HG03469 (cell line): ENCODE data around the gene WDR70.
"Not testable (repeated sequence)": the region's sequence is repeated elsewhere in the genome, so short reads cannot be mapped to it uniquely, and the experiment has no call there.

Experiments
- ATAC-seq: cut with Tn5 transposase; IDR thresholded peaks from one replicate; pipeline ENCODE4 v1.9.1; 2021; ENCODE audit warnings: mild to moderate bottlenecking, moderate library complexity, moderate number of reproducible peaks; ENCODE audit not compliant: unreplicated experiment

WDR70 gene

DNA sequence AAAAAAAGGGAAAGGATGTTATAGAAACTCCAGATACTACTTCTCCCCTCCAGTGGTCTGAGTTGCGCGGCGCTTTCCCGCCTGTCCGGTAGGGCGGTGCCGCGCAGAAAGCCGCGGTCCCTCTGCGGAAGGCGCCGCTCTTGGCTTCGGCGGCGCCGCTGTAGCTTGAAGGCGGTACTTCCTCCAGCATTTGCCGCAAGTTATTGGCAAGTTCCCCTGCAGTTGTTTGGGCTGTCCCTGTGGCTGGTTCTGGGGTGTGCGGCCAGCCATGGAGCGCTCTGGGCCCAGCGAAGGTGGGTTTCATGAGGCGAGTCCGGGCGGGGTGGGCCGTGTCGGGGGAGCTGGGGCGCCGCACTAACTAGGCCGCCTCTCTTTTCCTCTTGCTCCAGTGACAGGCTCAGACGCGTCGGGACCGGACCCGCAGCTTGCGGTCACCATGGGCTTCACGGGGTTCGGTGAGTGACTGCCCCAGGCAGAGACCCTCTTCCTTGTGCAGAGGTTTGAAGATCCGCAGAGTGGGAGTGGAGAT is at the start of gene WDR70:
Gene WDR70 (plus strand): TSS at position 219 of the 529 bp plus-strand sequence. CDS start 50 bp downstream, at position 269.
- ATAC-seq = peak; percentile 99

DNA sequence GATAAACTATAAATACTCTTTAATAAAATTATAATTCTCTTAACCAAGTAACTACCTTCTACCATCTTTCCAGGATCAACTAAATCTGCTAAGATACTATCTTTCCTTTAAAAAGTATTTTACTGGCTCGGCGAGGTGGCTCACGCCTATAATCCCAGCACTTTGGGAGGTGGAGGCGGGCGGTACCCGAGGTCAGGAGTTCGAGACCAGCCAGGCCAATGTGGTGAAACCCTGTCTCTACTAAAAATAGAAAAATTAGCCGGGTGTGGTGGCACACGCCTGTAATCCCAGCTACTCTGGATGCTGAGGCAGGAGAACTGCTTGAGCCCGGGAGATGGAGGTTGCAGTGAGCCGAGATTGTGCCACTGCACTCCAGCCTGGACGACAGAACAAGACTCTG is 44.4 kb upstream of the WDR70 start:
- not testable (repeated sequence) for ATAC-seq

DNA sequence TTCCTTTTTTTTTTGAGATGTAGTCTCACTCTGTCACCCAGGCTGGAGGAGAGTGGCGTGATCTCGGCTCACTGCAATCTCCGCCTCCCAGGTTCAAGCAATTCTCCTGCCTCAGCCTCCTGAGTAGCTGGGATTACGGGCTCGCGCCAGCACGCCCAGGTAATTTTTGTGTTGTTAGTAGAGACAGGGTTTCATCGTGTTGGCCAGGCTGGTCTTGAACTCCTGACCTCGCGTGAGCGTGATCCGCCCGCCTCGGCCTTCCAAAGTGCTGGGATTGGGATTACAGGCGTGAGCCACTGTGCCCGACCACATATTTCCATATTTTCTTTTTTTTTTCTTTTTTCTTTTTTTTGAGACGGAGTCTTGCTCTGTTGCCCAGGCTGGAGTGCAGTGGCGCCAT is 36.4 kb upstream of the WDR70 start:
- ATAC-seq = not testable (repeated sequence)

DNA sequence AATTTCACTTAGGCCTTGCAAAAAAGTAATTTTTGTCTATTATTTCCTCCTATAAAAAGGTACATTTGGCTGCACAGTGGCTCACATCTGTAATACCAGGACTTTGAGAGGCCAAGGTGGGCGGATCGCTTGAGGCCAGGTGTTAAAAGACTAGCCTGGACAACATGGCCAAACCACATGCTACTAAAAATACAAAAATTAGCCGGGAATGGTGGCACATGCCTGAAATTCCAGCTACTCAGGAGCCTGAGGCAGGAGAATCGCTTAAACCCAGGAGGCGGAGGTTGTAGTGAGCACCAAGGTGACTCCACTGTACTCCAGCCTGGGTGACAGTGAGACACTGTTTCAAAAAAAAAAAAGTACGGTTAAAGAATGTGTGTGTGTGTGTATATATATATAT is 24.0 kb upstream of the WDR70 start:
- ATAC-seq = no peak

DNA sequence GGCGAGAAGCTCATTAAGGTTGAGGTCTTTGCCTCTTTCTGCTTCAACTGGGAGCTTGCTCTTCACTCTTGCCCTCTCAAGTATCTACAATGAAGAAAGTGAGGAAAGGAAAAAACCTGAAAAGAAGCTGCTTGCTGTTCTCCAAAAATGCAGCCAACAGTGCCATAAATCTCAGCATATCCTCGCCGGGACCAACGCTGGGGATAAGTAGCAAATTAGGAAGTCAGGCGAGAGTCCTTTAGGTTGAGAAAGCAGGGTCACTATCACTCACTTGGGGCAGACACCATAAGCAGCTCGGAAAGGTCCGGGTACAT is 8.6 kb upstream of the WDR70 start:
- ATAC-seq = no peak

DNA sequence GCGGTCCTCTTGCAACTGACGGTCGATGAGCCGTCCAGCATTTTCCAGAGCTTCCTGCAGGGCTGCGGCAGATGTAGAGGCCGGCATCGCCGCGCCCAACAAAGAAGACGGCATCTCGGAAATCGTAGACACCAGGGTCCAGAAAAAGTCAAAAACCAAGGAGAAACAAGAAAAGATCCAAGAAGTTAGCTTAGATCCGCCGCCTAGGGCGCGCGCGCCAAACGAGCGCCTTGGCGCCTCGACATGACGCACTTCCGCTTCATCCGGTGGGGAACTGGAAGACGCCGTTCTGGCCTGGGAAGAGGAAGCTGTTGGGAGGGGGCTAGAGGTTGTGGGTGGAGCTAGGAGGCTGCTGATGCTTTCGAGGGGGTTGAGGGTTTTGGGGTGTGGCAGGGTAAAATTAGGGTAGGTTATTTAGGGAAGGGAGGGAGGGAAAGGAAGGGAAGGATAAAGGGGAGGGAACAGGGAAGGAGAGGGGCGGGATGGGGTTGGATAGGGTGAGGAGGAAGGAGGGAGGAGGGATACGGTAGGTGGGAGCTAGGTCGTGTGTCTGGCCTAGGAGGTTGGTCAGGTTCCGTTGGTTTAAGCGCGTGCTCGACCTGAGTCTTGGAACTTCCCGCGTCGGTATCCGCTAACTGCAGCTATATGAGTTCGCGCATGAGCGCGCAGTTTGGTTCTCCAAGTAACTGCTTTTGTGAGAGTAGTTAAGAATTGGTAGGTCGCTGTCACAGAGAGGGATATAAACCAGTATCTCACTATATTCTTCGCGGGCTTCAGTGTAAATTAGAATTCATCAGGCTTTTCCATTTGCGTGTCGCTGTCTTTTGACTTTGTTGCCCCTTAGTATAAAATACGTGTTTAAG is 8.0 kb upstream of the WDR70 start, which contains the start of gene NUP155:
Gene NUP155 (minus strand): TSS at position 243 of the 863 bp plus-strand sequence. CDS start 129 bp downstream, at position 114.
- peak; percentile 85 for ATAC-seq

DNA sequence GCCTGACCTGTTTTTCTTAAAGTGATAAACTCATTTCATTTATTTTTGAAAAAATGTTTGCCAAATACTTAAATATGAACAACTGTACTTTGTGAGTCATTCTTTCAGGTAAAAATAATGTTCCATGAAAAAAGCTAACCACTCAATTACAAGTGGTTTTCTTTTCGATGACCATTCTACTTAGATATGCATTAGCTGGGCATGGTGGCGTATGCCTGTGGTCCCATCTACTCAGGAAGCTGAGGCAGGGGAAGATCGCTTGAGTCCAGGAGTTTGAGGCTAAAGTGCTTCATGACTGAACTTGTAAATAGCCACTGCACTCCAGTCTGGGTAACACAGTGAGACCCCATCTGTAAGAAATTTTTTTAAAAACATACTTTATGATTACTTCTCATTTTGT is 4.0 kb upstream of the WDR70 start:
- ATAC-seq = no peak

DNA sequence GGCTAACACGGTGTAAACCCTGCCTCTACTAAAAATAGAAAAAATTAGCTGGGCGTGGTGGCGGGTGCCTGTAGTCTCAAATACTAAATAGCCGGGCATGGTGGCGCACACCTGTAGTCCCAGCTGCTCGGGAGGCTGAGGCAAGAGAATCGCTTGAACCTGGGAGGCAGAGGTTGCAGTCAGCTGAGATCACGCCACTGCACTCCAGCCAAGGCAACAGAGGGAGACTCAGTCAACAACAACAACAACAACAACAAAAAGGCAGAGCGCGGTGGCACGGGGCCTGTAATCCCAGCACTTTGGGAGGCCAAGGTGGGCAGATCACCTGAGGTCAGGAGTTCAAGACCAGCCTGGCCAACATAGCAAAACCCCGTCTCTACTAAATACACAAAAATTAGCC is 1.1 kb upstream of the WDR70 start:
- not testable (repeated sequence) for ATAC-seq

DNA sequence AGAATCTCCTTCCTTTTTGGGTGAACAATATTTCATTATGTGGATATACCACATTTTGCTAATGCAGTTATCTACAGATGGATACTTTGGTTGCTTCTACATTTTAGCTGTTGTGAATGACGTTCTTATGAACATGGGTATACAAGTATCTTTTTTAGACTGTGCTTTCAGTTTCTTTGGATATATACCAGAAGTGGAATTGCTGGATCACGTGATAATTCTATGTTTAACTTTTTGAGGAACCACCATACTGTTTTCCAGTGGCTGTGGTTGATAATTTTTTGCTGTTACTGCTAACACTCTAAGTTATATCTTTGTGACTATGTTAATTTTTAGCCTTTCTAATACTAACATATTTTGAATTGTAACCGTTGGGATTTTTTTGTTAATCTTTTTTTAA is 12.5 kb downstream of the WDR70 start:
- no peak for ATAC-seq

DNA sequence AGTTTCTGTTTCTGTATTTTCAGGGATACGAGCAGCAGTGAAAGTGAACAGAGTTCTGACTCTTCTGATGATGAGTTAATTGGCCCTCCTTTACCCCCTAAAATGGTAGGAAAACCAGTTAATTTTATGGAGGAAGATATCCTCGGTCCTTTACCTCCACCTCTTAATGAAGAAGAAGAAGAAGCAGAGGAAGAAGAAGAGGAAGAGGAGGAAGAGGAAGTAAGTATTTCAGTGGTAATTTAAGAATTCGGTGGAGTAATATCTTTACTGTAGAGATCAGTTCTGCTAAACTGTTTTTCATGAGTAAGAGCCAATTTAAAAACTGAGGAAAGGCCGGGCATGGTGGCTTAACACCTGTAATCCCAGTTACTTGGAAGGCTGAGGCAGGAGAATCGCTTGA is 17.2 kb downstream of the WDR70 start:
- no peak for ATAC-seq

DNA sequence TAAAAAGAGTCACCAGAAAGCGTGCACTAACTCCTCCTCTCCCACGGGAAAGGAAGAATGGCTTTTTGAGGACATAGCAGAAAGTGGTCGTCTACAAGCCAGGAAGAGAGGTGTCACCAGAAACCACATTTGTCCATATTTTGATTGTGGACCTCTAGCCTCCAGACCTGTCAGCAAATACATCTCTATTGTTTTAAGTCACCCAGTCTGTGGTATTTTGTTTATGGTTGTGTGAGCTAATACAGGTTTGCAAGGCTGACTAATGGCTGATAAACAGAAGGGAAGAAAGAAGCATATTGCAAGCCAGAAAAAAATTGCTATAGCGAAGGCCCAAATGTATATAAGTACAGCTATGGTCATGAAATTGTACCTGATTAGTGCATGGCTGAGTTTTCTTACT is 21.4 kb downstream of the WDR70 start:
- no peak for ATAC-seq

DNA sequence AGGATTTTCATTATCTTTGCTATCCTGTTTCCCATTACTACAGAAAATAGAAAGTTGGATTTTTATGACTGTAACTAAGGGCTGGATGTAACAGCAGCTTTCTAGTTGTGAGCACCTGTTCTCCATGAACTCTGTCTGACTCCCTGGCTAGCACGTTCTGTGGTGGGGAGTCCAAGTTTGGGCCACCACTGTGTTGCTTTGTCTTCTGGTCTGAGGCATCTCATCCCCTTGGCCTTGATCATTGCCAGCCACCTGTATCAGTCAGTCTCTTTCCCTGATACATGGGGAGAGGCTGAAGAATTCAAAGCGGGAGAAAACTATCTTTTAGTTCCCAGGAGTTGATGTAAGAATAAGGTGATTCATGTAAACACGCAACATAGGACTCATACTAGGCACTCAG is 33.4 kb downstream of the WDR70 start:
- ATAC-seq = no peak

DNA sequence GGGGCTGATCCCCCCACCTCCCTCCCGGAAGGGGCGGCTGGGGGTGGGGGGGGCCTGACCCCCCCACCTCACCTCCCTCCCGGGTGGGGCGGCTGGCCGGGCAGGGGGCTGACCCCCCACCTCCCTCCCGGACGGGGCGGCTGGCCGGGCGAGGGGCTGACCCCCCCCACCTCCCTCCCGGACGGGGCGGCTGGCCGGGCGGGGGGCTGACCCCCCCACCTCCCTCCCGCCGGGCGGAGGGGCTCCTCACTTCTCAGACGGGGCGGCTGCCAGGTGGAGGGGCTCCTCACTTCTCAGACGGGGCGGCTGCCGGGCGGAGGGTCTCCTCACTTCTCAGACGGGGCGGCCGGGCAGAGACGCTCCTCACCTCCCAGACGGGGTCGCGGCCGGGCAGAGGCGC is 36.3 kb downstream of the WDR70 start:
- ATAC-seq = not testable (repeated sequence)

DNA sequence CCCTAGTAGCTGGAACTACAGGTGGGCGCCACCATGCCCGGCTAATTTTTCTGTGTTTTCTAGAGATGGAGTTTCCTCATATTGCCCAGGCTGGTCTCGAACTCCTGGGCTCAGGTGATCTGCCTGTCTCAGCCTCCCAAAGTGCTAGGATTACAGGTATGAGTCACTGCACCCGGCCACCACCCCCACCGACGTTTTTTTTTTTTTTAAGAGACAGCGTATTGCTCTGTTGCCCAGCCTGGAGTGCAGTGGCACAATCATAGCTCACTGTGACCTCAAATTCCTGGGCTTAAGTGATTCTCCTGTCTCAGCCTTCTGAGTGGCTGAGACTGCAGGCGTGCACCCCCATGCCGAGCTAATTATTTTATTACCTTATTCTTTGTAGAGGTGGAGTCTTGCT is 38.2 kb downstream of the WDR70 start:
- no peak for ATAC-seq

DNA sequence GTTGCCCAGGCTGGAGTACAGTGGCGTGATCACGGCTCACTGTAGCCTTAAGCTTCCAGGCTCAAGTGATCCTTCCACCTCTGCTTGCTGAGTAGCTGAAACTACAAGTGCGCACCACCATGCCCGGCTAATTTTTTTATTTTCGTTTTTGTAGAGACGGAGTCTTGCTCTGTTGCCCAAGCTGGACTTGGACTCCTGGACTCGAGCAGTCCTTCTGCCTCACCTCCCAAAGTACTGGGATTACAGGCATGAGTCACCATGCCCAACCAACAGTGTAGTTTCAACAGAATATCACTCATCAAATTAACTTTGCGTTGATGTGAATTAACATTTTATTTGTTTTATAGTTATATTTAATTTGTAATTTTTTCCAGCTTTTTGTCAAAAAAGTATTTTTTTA is 45.3 kb downstream of the WDR70 start:
- no peak for ATAC-seq

DNA sequence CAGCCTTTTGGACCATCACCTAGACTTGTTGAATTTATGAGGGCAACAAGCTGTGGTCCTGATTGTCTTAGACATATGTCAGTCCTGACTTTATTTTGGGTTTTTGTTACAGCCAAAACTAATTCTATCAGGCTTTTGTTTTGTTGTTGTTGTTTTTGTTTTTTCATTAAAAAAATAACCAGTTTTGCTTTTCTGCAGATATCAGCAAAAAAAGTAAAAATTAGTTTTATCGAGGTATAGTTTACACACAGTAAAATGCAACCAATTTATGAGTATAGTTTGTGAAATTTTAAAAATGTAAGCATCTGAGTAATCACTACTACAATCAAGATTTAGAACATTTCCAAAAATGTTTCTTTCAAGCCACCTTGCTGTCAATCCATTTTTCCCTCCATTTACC is 48.9 kb downstream of the WDR70 start:
- ATAC-seq = no peak

DNA sequence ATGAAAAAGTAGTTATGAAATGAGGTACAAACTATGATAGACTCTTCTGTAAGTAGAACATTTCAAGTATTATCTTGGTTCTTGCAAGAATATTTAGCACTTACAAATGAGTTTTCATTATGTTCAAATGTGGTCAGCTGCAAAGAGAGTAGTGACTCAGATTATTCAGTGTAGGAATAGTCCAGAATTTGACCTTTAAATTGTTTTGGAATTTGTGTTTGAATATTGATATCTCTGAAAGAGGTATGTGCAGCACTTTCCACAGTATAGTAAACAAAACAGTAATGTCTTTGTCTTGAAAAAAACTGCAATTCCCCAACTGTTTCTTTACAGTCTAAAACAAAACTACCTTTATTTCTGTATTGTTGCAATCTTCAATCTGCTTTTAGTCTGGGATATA is 56.1 kb downstream of the WDR70 start:
- no peak for ATAC-seq

DNA sequence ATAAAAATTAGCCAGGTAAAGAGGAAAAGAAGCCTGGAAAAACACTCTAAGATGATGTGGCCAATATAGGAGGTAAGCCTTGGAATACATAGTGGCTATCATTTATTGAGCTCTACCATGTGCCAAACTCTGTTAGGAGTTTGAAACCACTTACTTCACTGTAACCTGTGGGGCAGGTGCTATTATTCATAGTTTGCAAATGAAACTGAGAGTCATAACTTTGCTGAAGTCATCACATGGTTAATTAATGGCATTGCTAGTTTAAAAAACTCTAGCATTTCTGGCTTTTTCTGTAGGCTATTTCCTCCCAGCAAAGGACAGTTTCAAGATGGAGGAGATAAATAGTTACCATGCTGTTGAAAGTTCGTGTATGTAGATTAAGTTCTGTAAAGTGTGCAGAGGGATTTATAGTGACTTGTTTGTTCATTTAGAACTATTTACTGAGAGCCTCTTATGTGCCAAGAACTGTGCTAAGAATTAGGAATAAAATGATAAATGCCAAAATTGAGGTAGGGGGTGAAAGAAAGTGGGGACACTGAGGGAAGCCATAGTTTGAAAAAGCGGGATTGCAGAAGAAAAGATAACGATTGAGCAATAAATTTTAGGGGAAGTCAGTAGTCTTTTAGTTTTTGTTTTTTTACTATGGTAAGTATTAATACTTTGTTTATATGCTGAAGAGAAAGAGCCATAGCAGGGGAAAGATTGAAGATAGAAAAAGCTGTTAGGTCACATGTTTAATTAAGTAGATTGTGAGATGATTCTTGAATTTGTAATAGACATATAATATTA is 57.2 kb downstream of the WDR70 start:
- ATAC-seq = no peak

DNA sequence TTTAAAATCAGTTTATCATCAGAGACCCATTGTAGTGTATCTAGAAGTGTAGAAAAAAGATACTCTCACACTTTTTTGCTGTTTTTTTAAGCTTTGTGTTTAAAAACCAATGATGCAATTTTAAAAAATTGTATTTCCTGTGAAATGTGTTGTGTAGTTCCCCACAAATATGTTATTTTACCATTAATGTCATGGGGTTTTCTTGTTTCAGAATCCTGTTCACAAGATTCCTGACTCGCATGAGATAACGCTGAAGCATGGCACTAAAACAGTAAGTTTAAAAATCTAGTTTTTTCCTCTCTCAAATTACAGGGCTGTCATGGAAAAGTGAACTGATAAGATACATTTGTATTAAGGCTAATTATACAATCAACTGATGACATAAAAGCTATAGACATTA is 58.6 kb downstream of the WDR70 start:
- ATAC-seq = no peak

DNA sequence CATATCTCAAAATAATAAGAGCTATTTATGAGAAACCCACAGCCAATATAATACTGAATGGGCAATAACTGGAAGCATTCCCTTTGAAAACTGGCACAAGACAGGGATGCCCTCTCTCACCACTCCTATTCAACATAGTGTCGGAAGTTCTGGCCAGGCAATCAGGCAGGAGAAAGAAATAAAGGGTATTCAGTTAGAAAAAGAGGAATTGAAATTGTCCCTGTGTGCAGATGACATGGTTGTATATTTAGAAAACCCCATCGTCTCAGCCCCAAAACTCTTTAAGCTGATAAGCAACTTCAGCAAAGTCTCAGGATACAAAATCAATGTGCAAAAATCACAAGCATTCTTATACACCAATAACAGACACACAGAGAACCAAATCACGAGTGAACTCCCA is 66.7 kb downstream of the WDR70 start:
- ATAC-seq = not testable (repeated sequence)

DNA sequence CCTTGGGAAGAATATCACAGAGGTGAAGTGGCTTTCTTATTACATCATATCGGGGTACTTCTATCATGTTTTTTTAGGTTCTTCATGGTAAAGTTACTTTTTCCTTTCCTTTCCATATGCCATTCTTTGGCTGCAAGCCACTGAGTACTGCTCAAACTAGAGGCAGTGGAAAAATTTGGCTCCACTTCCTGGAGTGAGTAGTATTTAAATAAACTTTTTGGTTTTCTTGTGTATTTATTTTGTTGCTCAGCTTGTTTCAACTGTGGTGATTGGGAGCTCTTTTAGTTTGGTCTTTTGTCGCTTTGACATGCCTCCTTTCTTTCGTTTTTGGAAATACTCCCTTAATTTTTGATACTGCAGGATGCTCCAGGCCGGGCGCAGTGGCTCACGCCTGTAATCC is 69.8 kb downstream of the WDR70 start:
- ATAC-seq = no peak

DNA sequence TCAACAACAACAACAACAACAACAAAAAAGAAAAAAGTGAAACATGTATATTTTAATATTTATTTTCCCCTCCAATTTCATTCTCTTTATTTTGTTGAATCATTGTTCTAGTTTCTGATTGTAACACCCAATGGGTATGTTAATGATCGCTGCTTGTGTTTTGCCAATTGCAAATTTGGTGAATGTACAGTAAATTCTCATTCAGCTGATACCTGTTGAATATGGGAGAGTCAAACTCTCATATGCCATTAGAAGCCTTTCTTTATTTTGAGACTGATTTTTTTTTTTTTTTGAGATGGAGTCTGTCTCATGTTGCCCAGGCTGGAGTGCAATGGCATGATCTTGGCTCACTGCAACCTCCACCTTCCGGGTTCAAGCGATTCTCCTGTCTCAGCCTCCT is 72.9 kb downstream of the WDR70 start:
- not testable (repeated sequence) for ATAC-seq
